Measurements from ENCODE around the gene TSEN34.
"Not testable (repeated sequence)": the region's sequence is repeated elsewhere in the genome, so short reads cannot be mapped to it uniquely, and the experiment has no call there.

TSEN34 gene

GRCh38 chr19:54162241-54162805 lies 28.8 kb upstream of the TSEN34 start:
- peak; percentile 93 for DNase-seq

- DNase-seq = no peak
Observed at GRCh38 chr19:54162884-54163283, 28.2 kb upstream of the TSEN34 start.

- peak; percentile 72 for DNase-seq
Observed at GRCh38 chr19:54164369-54165068, 26.6 kb upstream of the TSEN34 start.

- no peak for DNase-seq
Observed at GRCh38 chr19:54165222-54165621, 25.9 kb upstream of the TSEN34 start.

GRCh38 chr19:54168174-54168917 lies 22.8 kb upstream of the TSEN34 start:
- peak; percentile 94 for DNase-seq

GRCh38 chr19:54169149-54169740 lies 21.9 kb upstream of the TSEN34 start:
- DNase-seq = no peak

- not testable (repeated sequence) for DNase-seq
Observed at GRCh38 chr19:54171736-54172431, 19.2 kb upstream of the TSEN34 start.

- DNase-seq = peak; percentile 20
Observed at GRCh38 chr19:54172471-54173358, 18.4 kb upstream of the TSEN34 start, which contains the start of gene TMC4. Gene TMC4 (minus strand): TSS chr19:54173160. CDS start chr19:54173117, 43 bp downstream.

- DNase-seq = no peak
Observed at GRCh38 chr19:54173359-54173699, 17.8 kb upstream of the TSEN34 start.

GRCh38 chr19:54173951-54174834 lies 16.9 kb upstream of the TSEN34 start:
- no peak for DNase-seq

- DNase-seq = peak; percentile 44
Observed at GRCh38 chr19:54178581-54179261, 12.4 kb upstream of the TSEN34 start.

GRCh38 chr19:54179262-54179852 lies 11.8 kb upstream of the TSEN34 start:
- no peak for DNase-seq

GRCh38 chr19:54179921-54180461 lies 11.1 kb upstream of the TSEN34 start:
- DNase-seq = no peak

- DNase-seq = no peak
Observed at GRCh38 chr19:54180691-54181091, 10.4 kb upstream of the TSEN34 start.

- DNase-seq = not testable (repeated sequence)
Observed at GRCh38 chr19:54181894-54182293, 9.2 kb upstream of the TSEN34 start.

GRCh38 chr19:54183431-54183830 lies 7.7 kb upstream of the TSEN34 start:
- no peak for DNase-seq

- DNase-seq = no peak
Observed at GRCh38 chr19:54186351-54186750, 4.8 kb upstream of the TSEN34 start.

GRCh38 chr19:54186934-54187381 lies 4.2 kb upstream of the TSEN34 start:
- DNase-seq = no peak

GRCh38 chr19:54188215-54188871 lies 2.8 kb upstream of the TSEN34 start:
- DNase-seq = peak; percentile 58
